Osteocyte (in vitro differentiated cells): Measurements from ENCODE around the gene DLX6. TPM values are rescaled to one million over a fixed set of nuclear protein-coding genes. Genes with fewer than 3 reads are reported as not detected.

Source experiments
- DNase-seq: peaks from one replicate; pipeline ENCODE4 v3.0.0; 2021; ENCODE audit warnings: mixed read lengths; ENCODE audit not compliant: unreplicated experiment; ENCODE audit errors: extremely low spot score
- H3K27ac Mint-ChIP-seq: one replicate; pipeline ENCODE4 v1.8.0; 2021; ENCODE audit warnings: mild to moderate bottlenecking, mixed read lengths; ENCODE audit not compliant: unreplicated experiment
- H3K27me3 Mint-ChIP-seq: one replicate; pipeline ENCODE4 v1.8.0; 2021; ENCODE audit warnings: mixed read lengths; ENCODE audit not compliant: unreplicated experiment
- H3K36me3 Mint-ChIP-seq: one replicate; pipeline ENCODE4 v1.8.0; 2021; ENCODE audit warnings: mixed read lengths; ENCODE audit not compliant: unreplicated experiment
- H3K4me1 Mint-ChIP-seq: one replicate; pipeline ENCODE4 v1.8.0; 2021; ENCODE audit warnings: mixed read lengths; ENCODE audit not compliant: unreplicated experiment
- H3K4me3 Mint-ChIP-seq: one replicate; pipeline ENCODE4 v1.8.0; 2021; ENCODE audit warnings: mild to moderate bottlenecking, moderate library complexity, mixed read lengths; ENCODE audit not compliant: unreplicated experiment
- H3K9me3 Mint-ChIP-seq: one replicate; pipeline ENCODE4 v1.8.0; 2021; ENCODE audit warnings: mixed read lengths; ENCODE audit not compliant: unreplicated experiment
- total RNA-seq: library from RNA; stranded (reverse); gene quantifications from 2 replicates; pipeline ENCODE4 v1.2.1, GENCODE V29; 2021
- TF ChIP-seq, protein P1 (sequence below): fragments of 200-600 bp; sonication (generic); IDR thresholded peaks from 2 replicates; pipeline ENCODE4 v1.5.0; 2021; ENCODE audit warnings: antibody characterized with exemption, mild to moderate bottlenecking, moderate library complexity

DLX6 gene
- total RNA-seq, 1 donor from 2014 or later = 1.5 TPM

DNA sequence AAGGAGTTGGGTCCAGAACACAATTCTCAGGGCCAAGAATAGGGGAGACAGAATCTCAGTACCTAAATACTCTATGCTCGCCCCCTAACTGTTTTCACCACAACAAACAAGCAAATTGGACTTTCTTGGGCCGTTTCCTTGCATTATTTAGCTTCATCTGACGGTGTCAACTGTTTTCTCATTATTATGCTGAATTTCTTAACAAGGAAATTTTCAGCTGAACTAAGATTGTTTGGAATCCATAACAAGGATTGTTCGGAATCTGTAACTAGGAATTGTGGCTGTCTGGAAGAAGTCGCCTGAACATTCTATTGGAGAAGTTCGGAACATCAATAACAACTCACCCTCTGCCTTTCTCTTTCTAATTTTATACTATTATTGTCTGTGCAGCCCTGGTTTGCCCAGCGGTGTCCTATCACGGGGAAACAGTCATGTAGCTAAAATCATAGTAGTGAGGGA is 15.5 kb upstream of the DLX6 start:
- Mint-ChIP-seq H3K4me1 (peaks cover 27% of the 10 kb centered on the region), H3K27ac (no peak overlapping the region), H3K36me3 (peaks cover 2% of the 10 kb centered on the region), H3K4me3 (no peak overlapping the region), H3K9me3 (no peaks in the 10 kb centered on the region), H3K27me3 (peaks cover 90% of the 10 kb centered on the region)
- TF ChIP-seq, protein P1, sequence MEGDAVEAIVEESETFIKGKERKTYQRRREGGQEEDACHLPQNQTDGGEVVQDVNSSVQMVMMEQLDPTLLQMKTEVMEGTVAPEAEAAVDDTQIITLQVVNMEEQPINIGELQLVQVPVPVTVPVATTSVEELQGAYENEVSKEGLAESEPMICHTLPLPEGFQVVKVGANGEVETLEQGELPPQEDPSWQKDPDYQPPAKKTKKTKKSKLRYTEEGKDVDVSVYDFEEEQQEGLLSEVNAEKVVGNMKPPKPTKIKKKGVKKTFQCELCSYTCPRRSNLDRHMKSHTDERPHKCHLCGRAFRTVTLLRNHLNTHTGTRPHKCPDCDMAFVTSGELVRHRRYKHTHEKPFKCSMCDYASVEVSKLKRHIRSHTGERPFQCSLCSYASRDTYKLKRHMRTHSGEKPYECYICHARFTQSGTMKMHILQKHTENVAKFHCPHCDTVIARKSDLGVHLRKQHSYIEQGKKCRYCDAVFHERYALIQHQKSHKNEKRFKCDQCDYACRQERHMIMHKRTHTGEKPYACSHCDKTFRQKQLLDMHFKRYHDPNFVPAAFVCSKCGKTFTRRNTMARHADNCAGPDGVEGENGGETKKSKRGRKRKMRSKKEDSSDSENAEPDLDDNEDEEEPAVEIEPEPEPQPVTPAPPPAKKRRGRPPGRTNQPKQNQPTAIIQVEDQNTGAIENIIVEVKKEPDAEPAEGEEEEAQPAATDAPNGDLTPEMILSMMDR = no peak
- no peak for DNase-seq

DNA sequence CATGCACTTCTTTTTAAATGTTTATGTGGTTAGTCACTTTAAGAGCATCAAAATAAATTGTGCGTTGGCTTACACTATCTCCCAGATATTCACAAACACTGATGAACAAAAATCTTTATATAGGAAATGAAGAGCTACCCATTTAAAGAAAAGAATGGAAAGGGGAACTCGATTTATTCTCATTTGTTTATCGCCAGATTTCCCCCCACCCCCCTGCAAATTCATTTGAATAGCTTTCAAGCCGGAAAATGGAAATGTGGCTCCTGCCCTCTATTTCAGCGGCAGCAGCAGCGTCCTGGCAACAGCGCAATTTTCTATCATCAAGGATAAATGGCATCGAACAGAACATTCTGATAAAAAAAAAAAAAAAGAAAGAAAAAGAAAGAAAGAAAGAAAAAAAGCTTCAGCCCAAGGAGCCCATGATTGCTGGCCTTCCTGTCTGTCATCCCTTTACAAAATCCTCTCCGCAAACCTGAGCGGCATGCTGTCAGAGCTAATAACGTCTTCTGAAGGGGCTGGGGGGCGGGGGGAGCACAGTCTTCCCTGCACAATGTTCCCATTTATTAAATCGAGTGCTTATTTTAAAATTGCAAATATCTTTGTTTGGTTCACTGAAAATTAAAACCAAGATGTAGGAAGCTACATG is 13.7 kb upstream of the DLX6 start:
- no peak for DNase-seq
- H3K4me3 Mint-ChIP-seq = no peak overlapping the region
- peaks cover 88% of the 10 kb centered on the region for H3K27me3 Mint-ChIP-seq
- TF ChIP-seq, protein P1 = no peak
- H3K27ac Mint-ChIP-seq = no peak overlapping the region
- no peaks in the 10 kb centered on the region for H3K9me3 Mint-ChIP-seq
- peaks cover 2% of the 10 kb centered on the region for H3K36me3 Mint-ChIP-seq
- H3K4me1 Mint-ChIP-seq = peaks cover 32% of the 10 kb centered on the region

DNA sequence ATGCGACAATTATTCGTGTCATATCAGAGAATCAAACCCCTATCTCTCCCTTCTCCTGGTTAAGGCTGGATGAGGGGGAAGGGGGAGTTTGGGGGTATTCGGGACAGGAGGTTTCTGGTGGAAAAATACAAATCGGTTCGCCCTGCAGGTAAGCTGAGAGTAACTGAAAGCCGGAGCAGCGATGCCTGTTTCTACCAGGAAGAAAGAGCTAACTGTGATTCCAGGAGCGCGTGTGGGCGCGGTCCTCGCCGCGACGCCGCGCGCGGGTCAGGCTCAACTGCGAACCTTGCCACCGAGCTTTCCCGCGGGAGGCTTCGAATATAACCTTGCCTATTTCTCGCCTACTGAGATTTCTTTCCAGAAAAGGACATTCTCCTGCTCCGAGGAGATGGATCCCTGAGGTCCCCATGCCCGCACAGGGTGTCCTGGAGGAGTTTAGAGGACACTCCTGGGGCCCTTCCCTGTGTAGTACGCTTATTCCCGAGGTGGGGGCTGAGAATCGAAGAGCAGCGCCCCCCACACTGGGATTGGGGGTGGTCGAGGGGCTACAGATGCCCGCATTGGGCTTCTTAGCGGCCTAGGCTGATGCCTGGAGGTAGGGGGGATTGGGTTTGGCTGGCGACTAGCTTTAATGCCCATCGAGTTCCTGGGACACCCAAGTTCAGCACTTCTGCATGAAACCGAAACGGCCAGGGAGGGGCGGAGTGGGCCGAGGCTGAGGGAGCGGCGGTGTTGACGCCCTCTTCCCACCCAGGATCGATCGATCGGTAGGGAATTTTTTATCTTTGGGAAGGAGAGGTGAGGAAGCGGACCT is 13.0 kb upstream of the DLX6 start:
- Mint-ChIP-seq H3K4me3 (no peak overlapping the region), H3K27me3 (peaks cover 89% of the 10 kb centered on the region)

DNA sequence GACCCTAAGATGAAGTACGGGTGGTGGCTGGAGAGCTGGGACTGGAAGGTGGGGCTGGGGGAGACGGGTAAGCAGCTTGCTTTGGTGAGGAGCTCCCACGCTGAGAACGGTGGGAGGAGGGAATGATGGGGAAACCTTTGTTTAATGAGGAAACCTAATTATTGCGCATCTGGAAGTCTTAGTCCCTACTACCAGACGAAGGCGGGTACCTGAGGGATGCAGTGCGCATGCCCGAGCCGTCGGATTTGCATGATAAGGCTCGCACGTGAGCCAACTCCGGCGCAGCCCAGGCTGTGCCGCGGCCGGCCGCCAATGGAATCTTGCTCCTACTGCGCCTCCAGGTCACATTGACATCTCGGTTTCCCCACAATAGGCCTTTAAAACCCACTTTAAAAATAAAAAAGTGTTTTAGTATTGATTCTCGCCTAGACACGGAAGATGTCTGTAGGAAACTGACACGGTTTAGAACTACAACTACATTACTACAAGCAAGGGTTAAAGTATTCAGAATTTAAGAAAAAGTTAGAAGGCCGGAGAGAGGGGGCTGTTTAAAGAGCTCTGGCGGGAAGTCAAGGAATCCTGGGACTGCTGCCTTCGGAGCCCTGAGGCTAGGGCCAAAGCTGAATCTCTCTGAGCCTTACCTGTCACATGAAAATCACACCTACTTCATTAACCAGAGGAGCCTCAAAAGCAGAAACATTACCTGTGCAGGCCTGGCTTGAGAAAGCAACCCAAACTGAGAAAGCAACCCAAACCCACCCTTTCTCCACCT is 12.1 kb upstream of the DLX6 start:
- DNase-seq = no peak
- Mint-ChIP-seq H3K27me3 (peaks cover 91% of the 10 kb centered on the region), H3K27ac (no peak overlapping the region), H3K36me3 (peaks cover 2% of the 10 kb centered on the region), H3K4me3 (no peak overlapping the region), H3K9me3 (no peaks in the 10 kb centered on the region), H3K4me1 (peaks cover 45% of the 10 kb centered on the region)
- TF ChIP-seq, protein P1 = no peak

More for the DNA sequence above, 13.0 kb upstream of the DLX6 start:
- Mint-ChIP-seq H3K36me3 (peaks cover 2% of the 10 kb centered on the region), H3K4me1 (peaks cover 39% of the 10 kb centered on the region), H3K9me3 (no peaks in the 10 kb centered on the region), H3K27ac (no peak overlapping the region)
- TF ChIP-seq, protein P1 = no peak
- DNase-seq = no peak
